ENCODE results near the gene PRKN.

DNA sequence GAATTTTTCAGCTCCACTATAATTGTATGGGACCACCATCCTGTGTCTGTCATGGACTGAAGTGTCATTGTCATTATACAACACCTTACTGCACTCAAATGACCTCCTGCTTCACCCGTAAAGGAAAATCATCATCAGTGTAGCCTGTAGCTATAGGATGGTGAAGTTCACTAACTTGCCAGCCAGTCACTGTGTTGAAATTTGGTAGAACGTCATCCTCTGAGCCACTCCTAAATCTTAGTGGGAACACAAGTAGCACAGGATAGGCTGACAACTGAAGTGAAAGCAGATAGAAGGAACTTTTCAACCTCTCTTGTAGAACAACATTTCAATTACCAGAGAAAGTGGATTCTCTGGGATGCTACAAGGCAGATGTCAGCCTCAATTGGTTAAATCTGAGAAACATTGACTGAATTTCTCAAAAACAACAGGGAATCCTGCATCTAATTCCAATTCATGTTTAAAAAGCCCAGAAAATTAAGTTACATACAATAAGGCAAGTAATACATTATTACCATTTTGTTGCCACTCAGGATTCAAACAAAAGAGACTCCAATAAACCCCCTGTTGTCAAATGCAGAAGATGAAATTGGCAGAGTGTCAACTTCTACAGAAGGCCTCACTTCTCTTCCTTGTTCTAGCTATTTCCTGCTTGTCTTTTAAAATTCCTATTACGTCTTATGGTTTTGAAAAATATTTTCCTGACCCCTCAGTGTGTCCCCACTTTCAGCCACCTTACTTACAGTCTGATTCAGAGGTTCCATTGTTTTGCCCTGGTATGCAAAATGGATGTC lies 805.8 kb downstream of the PRKN start:
- TF ChIP-seq, protein P1, sequence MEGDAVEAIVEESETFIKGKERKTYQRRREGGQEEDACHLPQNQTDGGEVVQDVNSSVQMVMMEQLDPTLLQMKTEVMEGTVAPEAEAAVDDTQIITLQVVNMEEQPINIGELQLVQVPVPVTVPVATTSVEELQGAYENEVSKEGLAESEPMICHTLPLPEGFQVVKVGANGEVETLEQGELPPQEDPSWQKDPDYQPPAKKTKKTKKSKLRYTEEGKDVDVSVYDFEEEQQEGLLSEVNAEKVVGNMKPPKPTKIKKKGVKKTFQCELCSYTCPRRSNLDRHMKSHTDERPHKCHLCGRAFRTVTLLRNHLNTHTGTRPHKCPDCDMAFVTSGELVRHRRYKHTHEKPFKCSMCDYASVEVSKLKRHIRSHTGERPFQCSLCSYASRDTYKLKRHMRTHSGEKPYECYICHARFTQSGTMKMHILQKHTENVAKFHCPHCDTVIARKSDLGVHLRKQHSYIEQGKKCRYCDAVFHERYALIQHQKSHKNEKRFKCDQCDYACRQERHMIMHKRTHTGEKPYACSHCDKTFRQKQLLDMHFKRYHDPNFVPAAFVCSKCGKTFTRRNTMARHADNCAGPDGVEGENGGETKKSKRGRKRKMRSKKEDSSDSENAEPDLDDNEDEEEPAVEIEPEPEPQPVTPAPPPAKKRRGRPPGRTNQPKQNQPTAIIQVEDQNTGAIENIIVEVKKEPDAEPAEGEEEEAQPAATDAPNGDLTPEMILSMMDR (IDR thresholded peaks at IDR 0.05): no peak
- no peak for TF ChIP-seq EZH2 (IDR thresholded peaks at IDR 0.05)

Measured in neural progenitor cell (in vitro differentiated cells).